Lung (tissue), 12 donors: ENCODE measurements around the gene VSIG1. TPM values are rescaled to one million over a fixed set of nuclear protein-coding genes. Genes with fewer than 3 reads are reported as not detected.
A peak's percentile ranks its signal among the peaks of the same experiment; 100 is the strongest.

Experiments
- ATAC-seq: fragments of 200-7000 bp; cut with Tn5 transposase; one replicate; pipeline ENCODE4 v1.9.1; 2020; ENCODE audit warnings: moderate number of reproducible peaks; ENCODE audit not compliant: insufficient read depth, low FRiP score
- DNase-seq, 3 donors: peaks; one replicate each; pipeline ENCODE4 v3.0.0-alpha.2; 2013 to 2017
- H3K27ac ChIP-seq, 2 donors: one replicate each; pipeline ENCODE4 v1.5.1; 2013; ENCODE audit warnings: mild to moderate bottlenecking in 2 of 2, moderate library complexity in 2 of 2, control low read depth in 1 of 2, inconsistent platforms in 1 of 2, low read depth in 1 of 2, low read length in 1 of 2
- H3K27me3 ChIP-seq, 3 donors: one replicate each; pipeline ENCODE4 v1.5.1; 2013; ENCODE audit warnings: low read length in 2 of 3; ENCODE audit not compliant: control insufficient read depth in 3 of 3, insufficient read depth in 3 of 3
- H3K36me3 ChIP-seq, 4 donors: one replicate each; pipeline ENCODE4 v1.5.1; 2013; ENCODE audit warnings: low read length in 4 of 4, mild to moderate bottlenecking in 1 of 4, moderate library complexity in 1 of 4; ENCODE audit not compliant: control insufficient read depth in 4 of 4, insufficient read depth in 4 of 4
- H3K4me1 ChIP-seq, 5 donors: one replicate each; pipeline ENCODE4 v1.5.1; 2013; ENCODE audit warnings: low read length in 5 of 5, mild to moderate bottlenecking in 2 of 5, moderate library complexity in 1 of 5; ENCODE audit not compliant: control insufficient read depth in 5 of 5, insufficient read depth in 5 of 5
- H3K4me3 ChIP-seq: one replicate; pipeline ENCODE4 v1.5.1; 2013; ENCODE audit warnings: mild to moderate bottlenecking, control low read depth, moderate library complexity
- H3K9ac ChIP-seq, 2 donors: one replicate each; pipeline ENCODE4 v1.5.1; 2013; ENCODE audit warnings: low read length in 2 of 2, control low read depth in 1 of 2; ENCODE audit not compliant: insufficient read depth in 1 of 2
- H3K9me3 ChIP-seq, 4 donors: one replicate each; pipeline ENCODE4 v1.5.1; 2013; ENCODE audit warnings: low read length in 3 of 4, mild to moderate bottlenecking in 1 of 4, moderate library complexity in 1 of 4; ENCODE audit not compliant: control insufficient read depth in 4 of 4, insufficient read depth in 3 of 4
- CTCF ChIP-seq: IDR thresholded peaks from 2 replicates; pipeline ENCODE4 v1.5.1; 2012; ENCODE audit warnings: mild to moderate bottlenecking; ENCODE audit errors: control extremely low read depth, extremely low read depth
- WGBS, 2 donors: extraction: QIAGEN DNeasy Blood & Tissue Kit; methylation state at CpG; one replicate each; pipeline ENCODE4 v1.1.7; 2013; 5-methylcytosine and 5-hydroxymethylcytosine counted together
- polyA plus RNA-seq, 2 donors: library from polyadenylated mRNA; stranded (reverse); fragments of 200-250 nt; gene quantifications; one replicate each; pipeline ENCODE4 v1.2.1, GENCODE V29; 2013
- total RNA-seq, 2 donors: library from RNA; depleted of rRNA in 1 of 2; stranded (reverse); fragments of >200 nt in 1 of 2; gene quantifications; one replicate each; pipeline ENCODE4 v1.2.1, GENCODE V29; 2014 to 2021
- donor health status: control.
- donor health status: control.
- donor health status: Bipolar disorder and iron deficiency.
- donor health status: healthy.
- donor health status: DM: yes; HTN: yes; CAD: no.

The VSIG1 gene
- total and polyA plus RNA-seq, 4 donors = 0.57 to 4.3 (median 1.7) TPM

- TF ChIP-seq CTCF = no peak
- no peaks in the 10 kb centered on the region for H3K36me3 ChIP-seq
- H3K9ac ChIP-seq = no peak overlapping the region
- peaks cover 0 to 41% (median 12%) of the 10 kb centered on the region in 3 donors for H3K27me3 ChIP-seq
- no peak for ATAC-seq
- DNase-seq = no peak
- peaks cover 0 to 27% (median 3%) of the 10 kb centered on the region in 5 donors for H3K4me1 ChIP-seq
- WGBS, 2 donors = 80 to 97% methylated on average over 3 of the region's 3 CpGs
- H3K4me3 ChIP-seq = no peak overlapping the region
- H3K27ac ChIP-seq = no peak overlapping the region
- H3K9me3 ChIP-seq = no peaks in the 10 kb centered on the region
Measured at GRCh38 chrX:108123591-108124366, 78.9 kb downstream of the VSIG1 start.

GRCh38 chrX:108126661-108127060 is 81.8 kb downstream of the VSIG1 start:
- H3K27me3 ChIP-seq = peaks cover 0 to 30% (median 16%) of the 10 kb centered on the region in 3 donors
- no peak for TF ChIP-seq CTCF
- H3K4me1 ChIP-seq = peaks cover 0 to 14% (median 0%) of the 10 kb centered on the region in 5 donors
- 50 to 55% methylated on average over 2 of the region's 2 CpGs for WGBS, 2 donors
- no peak for ATAC-seq
- H3K9ac ChIP-seq = no peak overlapping the region
- no peak overlapping the region for H3K27ac ChIP-seq
- peak in 2 of 3 donors; percentile 32 to 45 for DNase-seq
- H3K4me3 ChIP-seq = no peak overlapping the region
- no peaks in the 10 kb centered on the region for H3K9me3 ChIP-seq
- peaks cover 0 to 4% (median 0%) of the 10 kb centered on the region in 4 donors for H3K36me3 ChIP-seq

- no peaks in the 10 kb centered on the region for H3K9me3 ChIP-seq
- H3K27ac ChIP-seq = peak overlapping the region in 1 of 2 donors; percentile 14
- no peak for DNase-seq
- no peak for ATAC-seq
- TF ChIP-seq CTCF = no peak
- peaks cover 0 to 4% (median 0%) of the 10 kb centered on the region in 4 donors for H3K36me3 ChIP-seq
- peaks cover 0 to 10% (median 0%) of the 10 kb centered on the region in 5 donors for H3K4me1 ChIP-seq
- no peak overlapping the region for H3K9ac ChIP-seq
- H3K4me3 ChIP-seq = no peak overlapping the region
- peaks cover 0 to 29% (median 16%) of the 10 kb centered on the region in 3 donors for H3K27me3 ChIP-seq
- WGBS, 2 donors = 69 to 76% methylated on average over 4 of the region's 4 CpGs
Measured at GRCh38 chrX:108127152-108127551, 82.3 kb downstream of the VSIG1 start.

Other genes with a start within 250 kb of the VSIG1 start
- 10 to 100 TPM; 15.6 to 44.1 TPM for gene MID2, start 219.2 kb upstream of the VSIG1 start, total RNA-seq
- gene MID2, start 219.2 kb upstream of the VSIG1 start, polyA plus RNA-seq = 1 to 10 TPM; 2.4 to 5.2 TPM
- gene TEX13B, start 62.7 kb upstream of the VSIG1 start, total RNA-seq = not detected
- gene TEX13B, start 62.7 kb upstream of the VSIG1 start, polyA plus RNA-seq = not detected
- 10 to 100 TPM; 40.2 to 55.9 TPM for gene PSMD10, start 46.5 kb downstream of the VSIG1 start, total RNA-seq
- gene PSMD10, start 46.5 kb downstream of the VSIG1 start, polyA plus RNA-seq = 10 to 100 TPM; 30.9 to 45.9 TPM
- gene ATG4A, start 46.7 kb downstream of the VSIG1 start, total RNA-seq = 10 to 100 TPM; 14.1 to 14.9 TPM
- 10 to 100 TPM; 12.5 to 14.1 TPM for gene ATG4A, start 46.7 kb downstream of the VSIG1 start, polyA plus RNA-seq